Measurements from ENCODE around the gene CADM1. TPM values are rescaled to one million over a fixed set of nuclear protein-coding genes. Genes with fewer than 3 reads are reported as not detected.

The CADM1 gene
- total and polyA plus RNA-seq, 5 donors from 2014 or later, result 3.6 to 11.3 (median 6.9) TPM

DNA sequence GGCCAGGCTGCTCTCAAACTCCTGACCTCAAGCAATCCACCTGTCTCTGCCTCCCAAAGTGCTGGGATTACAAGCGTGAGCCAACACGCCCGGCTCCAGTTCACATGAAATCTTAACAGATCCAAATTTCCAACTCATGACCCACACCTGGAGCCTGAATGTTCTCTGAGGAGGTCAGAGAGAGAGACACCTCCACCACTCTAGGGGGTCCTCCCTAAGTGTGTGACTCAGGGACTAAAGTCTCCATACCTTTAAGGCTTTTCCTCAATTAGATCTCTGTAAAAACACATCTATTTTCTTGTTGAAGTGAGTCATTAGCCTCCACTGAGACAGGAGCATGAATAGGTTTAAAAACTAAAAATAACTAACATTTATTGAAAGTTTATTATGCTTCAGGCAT lies 376.4 kb downstream of the CADM1 start:
- Histone ChIP-seq H3K4me1 (ENCODE audit: control insufficient read depth, insufficient read depth, low read length, poor library complexity, severe bottlenecking) (no peaks in the 10 kb centered on the region), H3K27me3 (ENCODE audit: control insufficient read depth, insufficient read depth, low read length) (no peaks in the 10 kb centered on the region), H3K27ac (ENCODE audit: insufficient read depth, low read length, poor library complexity, severe bottlenecking) (no peak overlapping the region), H3K36me3 (ENCODE audit: control insufficient read depth, insufficient read depth, low read length) (no peaks in the 10 kb centered on the region), H3K4me3 (ENCODE audit: low read depth, low read length) (no peak overlapping the region), H3K9me3 (ENCODE audit: control insufficient read depth in 2 of 2, low read length in 2 of 2) (no peaks in the 10 kb centered on the region)
- Mint-ChIP-seq H3K27ac (no peak overlapping the region), H3K4me3 (no peak overlapping the region), H3K9me3 (peaks cover 0 to 5% (median 1%) of the 10 kb centered on the region in 7 donors), H3K36me3 (no peaks in the 10 kb centered on the region), H3K27me3 (peaks cover 11% of the 10 kb centered on the region), H3K4me1 (no peaks in the 10 kb centered on the region)
- ATAC-seq (ENCODE audit: low read depth in 2 of 2) (no peak), DNase-seq (no peak)

DNA sequence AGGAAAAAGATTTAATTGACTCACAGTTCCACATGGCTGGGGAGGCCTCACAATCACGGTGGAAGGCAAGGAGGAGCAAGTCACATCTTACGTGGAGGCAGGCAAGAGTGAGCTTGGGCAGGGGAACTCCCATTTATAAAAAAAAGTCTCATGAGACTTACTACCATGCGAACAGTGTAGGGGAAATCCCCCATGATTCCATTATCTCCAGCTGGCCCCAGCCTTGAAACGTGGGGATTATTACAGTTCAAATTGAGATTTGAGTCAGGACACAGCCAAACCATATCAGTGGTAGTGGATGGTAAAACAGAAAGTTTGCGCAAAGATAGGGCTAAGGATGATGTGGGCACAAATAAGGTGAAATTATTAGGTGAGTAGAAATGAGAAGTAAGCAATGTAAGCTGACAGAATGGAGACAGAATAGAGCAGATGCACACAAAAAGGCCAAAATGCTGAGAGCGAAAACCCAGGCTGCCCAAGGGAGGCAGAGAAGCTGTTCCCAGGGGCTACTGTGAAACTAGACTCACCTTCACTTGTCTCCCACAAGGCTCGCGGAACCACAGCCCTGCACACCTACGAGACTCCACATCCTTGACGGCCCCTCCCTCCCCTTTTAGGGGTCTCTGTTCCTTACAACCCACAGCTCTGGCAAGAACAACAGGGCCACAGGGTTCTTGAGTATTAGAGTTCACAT lies 377.6 kb downstream of the CADM1 start:
- Histone ChIP-seq H3K4me1 (ENCODE audit: control insufficient read depth, insufficient read depth, low read length, poor library complexity, severe bottlenecking) (no peaks in the 10 kb centered on the region), H3K36me3 (ENCODE audit: control insufficient read depth, insufficient read depth, low read length) (no peaks in the 10 kb centered on the region), H3K9me3 (ENCODE audit: control insufficient read depth in 2 of 2, low read length in 2 of 2) (no peaks in the 10 kb centered on the region), H3K4me3 (ENCODE audit: low read depth, low read length) (no peak overlapping the region), H3K27me3 (ENCODE audit: control insufficient read depth, insufficient read depth, low read length) (no peaks in the 10 kb centered on the region), H3K27ac (ENCODE audit: insufficient read depth, low read length, poor library complexity, severe bottlenecking) (no peak overlapping the region)
- ATAC-seq (ENCODE audit: low read depth in 2 of 2) (no peak), DNase-seq (no peak)
- Mint-ChIP-seq H3K27ac (peak overlapping the region in 1 of 3 donors; percentile 43), H3K27me3 (peaks cover 11% of the 10 kb centered on the region), H3K4me1 (no peaks in the 10 kb centered on the region), H3K4me3 (no peak overlapping the region), H3K9me3 (peaks cover 0 to 5% (median 0%) of the 10 kb centered on the region in 7 donors), H3K36me3 (no peaks in the 10 kb centered on the region)

DNA sequence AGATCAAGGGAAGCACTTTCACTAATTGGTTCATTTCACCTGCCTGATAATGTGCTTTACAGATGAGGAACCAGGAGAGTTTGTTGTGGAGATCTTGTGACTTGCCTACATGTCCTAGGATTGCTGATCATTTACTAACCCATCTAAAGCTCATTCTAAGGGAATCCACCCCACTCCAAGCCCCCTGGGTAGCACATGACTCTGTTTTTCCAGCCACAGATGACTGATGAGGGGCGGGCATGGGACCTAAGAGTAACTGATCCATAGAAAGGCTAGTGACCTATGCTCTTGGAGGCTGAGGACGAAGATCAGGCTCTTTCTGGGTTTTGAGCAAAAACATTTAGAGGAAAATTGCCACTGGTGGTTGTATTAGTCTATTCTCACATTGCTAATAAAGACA lies 378.1 kb downstream of the CADM1 start:
- Mint-ChIP-seq H3K36me3 (no peaks in the 10 kb centered on the region), H3K27ac (no peak overlapping the region), H3K27me3 (peaks cover 11% of the 10 kb centered on the region), H3K9me3 (peaks cover 0 to 5% (median 0%) of the 10 kb centered on the region in 7 donors), H3K4me3 (no peak overlapping the region), H3K4me1 (no peaks in the 10 kb centered on the region)
- H3K9me3 ChIP-seq (ENCODE audit: control insufficient read depth in 2 of 2, low read length in 2 of 2), result no peaks in the 10 kb centered on the region
- DNase-seq, result no peak
- no peak for ATAC-seq (ENCODE audit: low read depth in 2 of 2)
- H3K27ac ChIP-seq (ENCODE audit: insufficient read depth, low read length, poor library complexity, severe bottlenecking), result no peak overlapping the region
- no peaks in the 10 kb centered on the region for H3K27me3 ChIP-seq (ENCODE audit: control insufficient read depth, insufficient read depth, low read length)
- no peaks in the 10 kb centered on the region for H3K36me3 ChIP-seq (ENCODE audit: control insufficient read depth, insufficient read depth, low read length)
- no peaks in the 10 kb centered on the region for H3K4me1 ChIP-seq (ENCODE audit: control insufficient read depth, insufficient read depth, low read length, poor library complexity, severe bottlenecking)
- H3K4me3 ChIP-seq (ENCODE audit: low read depth, low read length), result no peak overlapping the region

DNA sequence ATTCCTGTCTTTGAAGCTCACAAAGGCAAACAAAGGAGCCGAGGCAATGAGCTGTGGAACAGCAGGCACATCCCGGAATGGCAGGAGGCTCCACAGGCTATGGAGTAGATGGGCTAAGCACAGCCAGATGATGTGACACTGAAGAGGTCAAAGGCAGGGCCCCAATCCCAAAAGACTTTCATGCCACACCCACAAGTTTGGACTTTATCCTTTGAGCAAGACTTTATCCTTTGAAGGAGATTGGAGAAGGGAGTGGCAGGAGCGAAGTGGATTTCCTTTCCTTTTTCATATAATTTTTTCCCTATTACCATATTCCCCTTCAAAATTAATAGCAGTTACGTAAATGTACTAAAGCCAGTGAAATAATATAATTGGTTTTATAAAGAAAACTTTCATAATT lies 379.4 kb downstream of the CADM1 start:
- no peaks in the 10 kb centered on the region for H3K27me3 ChIP-seq (ENCODE audit: control insufficient read depth, insufficient read depth, low read length)
- H3K4me1 ChIP-seq (ENCODE audit: control insufficient read depth, insufficient read depth, low read length, poor library complexity, severe bottlenecking), result no peaks in the 10 kb centered on the region
- H3K27me3 Mint-ChIP-seq, result peaks cover 18% of the 10 kb centered on the region
- no peak overlapping the region for H3K4me3 ChIP-seq (ENCODE audit: low read depth, low read length)
- H3K4me1 Mint-ChIP-seq, result no peaks in the 10 kb centered on the region
- H3K36me3 ChIP-seq (ENCODE audit: control insufficient read depth, insufficient read depth, low read length), result no peaks in the 10 kb centered on the region
- no peaks in the 10 kb centered on the region for H3K9me3 ChIP-seq (ENCODE audit: control insufficient read depth in 2 of 2, low read length in 2 of 2)
- ATAC-seq (ENCODE audit: low read depth in 2 of 2) (no peak), DNase-seq (no peak)
- H3K27ac ChIP-seq (ENCODE audit: insufficient read depth, low read length, poor library complexity, severe bottlenecking), result no peak overlapping the region
- H3K4me3 Mint-ChIP-seq, result no peak overlapping the region
- H3K36me3 Mint-ChIP-seq, result no peaks in the 10 kb centered on the region
- H3K27ac Mint-ChIP-seq, result no peak overlapping the region
- H3K9me3 Mint-ChIP-seq, result peaks cover 0 to 5% (median 0%) of the 10 kb centered on the region in 7 donors

DNA sequence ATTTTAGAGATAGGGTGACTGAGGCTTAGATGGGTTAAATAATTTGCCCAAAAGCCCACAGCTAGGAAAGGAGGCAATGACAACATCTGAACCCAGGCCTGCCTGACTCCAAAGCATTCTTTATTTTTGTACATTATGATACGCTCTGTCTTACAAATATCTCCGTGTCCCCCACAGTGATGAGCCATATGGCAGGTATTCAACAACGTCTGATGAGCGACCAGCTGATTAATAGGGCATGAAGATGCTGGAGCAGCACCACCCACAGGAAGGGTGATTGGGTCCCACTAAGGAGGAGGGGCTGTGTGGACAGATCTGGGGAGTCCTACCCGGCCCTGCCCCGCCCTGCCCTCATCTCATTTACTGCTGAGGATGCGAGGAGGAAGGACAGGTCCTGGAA lies 380.6 kb downstream of the CADM1 start:
- Mint-ChIP-seq H3K4me3 (no peak overlapping the region), H3K4me1 (no peaks in the 10 kb centered on the region), H3K36me3 (no peaks in the 10 kb centered on the region), H3K27me3 (peaks cover 6% of the 10 kb centered on the region), H3K27ac (no peak overlapping the region), H3K9me3 (peaks cover 0 to 5% (median 0%) of the 10 kb centered on the region in 7 donors)
- Histone ChIP-seq H3K4me1 (ENCODE audit: control insufficient read depth, insufficient read depth, low read length, poor library complexity, severe bottlenecking) (no peaks in the 10 kb centered on the region), H3K27me3 (ENCODE audit: control insufficient read depth, insufficient read depth, low read length) (no peaks in the 10 kb centered on the region), H3K36me3 (ENCODE audit: control insufficient read depth, insufficient read depth, low read length) (no peaks in the 10 kb centered on the region), H3K27ac (ENCODE audit: insufficient read depth, low read length, poor library complexity, severe bottlenecking) (no peak overlapping the region), H3K4me3 (ENCODE audit: low read depth, low read length) (no peak overlapping the region), H3K9me3 (ENCODE audit: control insufficient read depth in 2 of 2, low read length in 2 of 2) (no peaks in the 10 kb centered on the region)
- no peak for ATAC-seq (ENCODE audit: low read depth in 2 of 2)
- DNase-seq, result no peak

DNA sequence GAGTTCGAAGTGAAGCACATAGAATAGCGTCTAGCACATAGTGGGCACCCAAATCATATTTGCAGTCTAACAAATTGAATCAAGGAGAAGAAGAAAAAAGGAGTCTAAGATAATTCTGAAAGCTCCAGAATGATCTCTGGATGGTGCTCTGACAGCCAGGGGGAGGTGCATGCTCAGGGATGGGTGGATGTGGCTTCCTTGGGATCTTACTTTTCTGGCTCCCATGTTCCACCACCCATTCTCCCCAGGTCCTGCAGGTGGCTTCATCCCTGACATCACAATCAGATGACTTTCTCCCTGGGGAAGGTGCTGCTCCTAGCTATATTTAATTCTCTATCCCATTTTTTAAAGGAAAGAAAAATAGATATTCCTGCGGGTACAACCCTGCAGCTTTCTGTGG lies 381.9 kb downstream of the CADM1 start:
- Mint-ChIP-seq H3K27ac (no peak overlapping the region), H3K4me3 (no peak overlapping the region), H3K4me1 (no peaks in the 10 kb centered on the region), H3K27me3 (peaks cover 6% of the 10 kb centered on the region), H3K9me3 (peaks cover 0 to 5% (median 0%) of the 10 kb centered on the region in 7 donors), H3K36me3 (no peaks in the 10 kb centered on the region)
- no peak overlapping the region for H3K27ac ChIP-seq (ENCODE audit: insufficient read depth, low read length, poor library complexity, severe bottlenecking)
- no peaks in the 10 kb centered on the region for H3K9me3 ChIP-seq (ENCODE audit: control insufficient read depth in 2 of 2, low read length in 2 of 2)
- no peaks in the 10 kb centered on the region for H3K36me3 ChIP-seq (ENCODE audit: control insufficient read depth, insufficient read depth, low read length)
- DNase-seq (no peak), ATAC-seq (ENCODE audit: low read depth in 2 of 2) (no peak)
- H3K4me3 ChIP-seq (ENCODE audit: low read depth, low read length), result no peak overlapping the region
- H3K27me3 ChIP-seq (ENCODE audit: control insufficient read depth, insufficient read depth, low read length), result no peaks in the 10 kb centered on the region
- H3K4me1 ChIP-seq (ENCODE audit: control insufficient read depth, insufficient read depth, low read length, poor library complexity, severe bottlenecking), result no peaks in the 10 kb centered on the region

Measured in CD4-positive, CD25-positive, alpha-beta regulatory T cell (primary cell).